Measurements from ENCODE around the gene ITPR1.

Gene ITPR1

GRCh38 chr3:4746241-4746958 is 253.3 kb downstream of the ITPR1 start:
- no peak overlapping the region for H3K4me3 ChIP-seq (replicated peaks; ENCODE audit: low read depth, low read length)
- no peak for DNase-seq (ENCODE audit: extremely low read depth, low read depth)

GRCh38 chr3:4748127-4748526 is 255.0 kb downstream of the ITPR1 start:
- H3K4me3 ChIP-seq (replicated peaks; ENCODE audit: low read depth, low read length) = no peak overlapping the region
- TF ChIP-seq, protein P1, sequence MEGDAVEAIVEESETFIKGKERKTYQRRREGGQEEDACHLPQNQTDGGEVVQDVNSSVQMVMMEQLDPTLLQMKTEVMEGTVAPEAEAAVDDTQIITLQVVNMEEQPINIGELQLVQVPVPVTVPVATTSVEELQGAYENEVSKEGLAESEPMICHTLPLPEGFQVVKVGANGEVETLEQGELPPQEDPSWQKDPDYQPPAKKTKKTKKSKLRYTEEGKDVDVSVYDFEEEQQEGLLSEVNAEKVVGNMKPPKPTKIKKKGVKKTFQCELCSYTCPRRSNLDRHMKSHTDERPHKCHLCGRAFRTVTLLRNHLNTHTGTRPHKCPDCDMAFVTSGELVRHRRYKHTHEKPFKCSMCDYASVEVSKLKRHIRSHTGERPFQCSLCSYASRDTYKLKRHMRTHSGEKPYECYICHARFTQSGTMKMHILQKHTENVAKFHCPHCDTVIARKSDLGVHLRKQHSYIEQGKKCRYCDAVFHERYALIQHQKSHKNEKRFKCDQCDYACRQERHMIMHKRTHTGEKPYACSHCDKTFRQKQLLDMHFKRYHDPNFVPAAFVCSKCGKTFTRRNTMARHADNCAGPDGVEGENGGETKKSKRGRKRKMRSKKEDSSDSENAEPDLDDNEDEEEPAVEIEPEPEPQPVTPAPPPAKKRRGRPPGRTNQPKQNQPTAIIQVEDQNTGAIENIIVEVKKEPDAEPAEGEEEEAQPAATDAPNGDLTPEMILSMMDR (IDR thresholded peaks at IDR 0.05; ENCODE audit: low read depth, low read length, missing control alignments) = no peak
- DNase-seq (ENCODE audit: extremely low read depth, low read depth) = no peak

More at GRCh38 chr3:4746241-4746958, 253.3 kb downstream of the ITPR1 start:
- TF ChIP-seq, protein P1 (IDR thresholded peaks at IDR 0.05; ENCODE audit: low read depth, low read length, missing control alignments) = no peak

GRCh38 chr3:4748701-4749378 is 255.7 kb downstream of the ITPR1 start:
- H3K4me3 ChIP-seq (replicated peaks; ENCODE audit: low read depth, low read length) = no peak overlapping the region
- no peak for DNase-seq (ENCODE audit: extremely low read depth, low read depth)
- TF ChIP-seq, protein P1 (IDR thresholded peaks at IDR 0.05; ENCODE audit: low read depth, low read length, missing control alignments) = no peak

DNA sequence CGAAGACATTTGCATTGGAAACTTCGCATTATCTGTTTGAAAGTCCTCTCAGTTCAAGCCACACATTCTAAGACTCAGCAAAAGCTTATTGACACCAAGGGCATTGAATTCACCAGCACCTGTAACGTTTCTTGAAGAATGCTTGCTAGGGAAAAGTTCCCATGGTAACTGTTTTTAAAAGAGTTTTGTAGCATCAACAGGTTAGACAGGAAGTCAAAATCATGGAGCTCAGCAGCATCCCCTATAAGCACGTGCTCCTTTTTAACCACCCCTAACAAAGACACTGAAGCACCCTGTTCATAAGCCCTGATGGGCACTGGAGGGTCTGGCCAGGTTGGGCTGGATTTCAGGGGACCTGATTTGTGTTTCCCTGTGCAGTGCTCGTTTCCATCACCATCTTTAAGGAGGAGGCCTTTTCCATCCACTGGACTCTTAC is 256.4 kb downstream of the ITPR1 start:
- H3K4me3 ChIP-seq (replicated peaks; ENCODE audit: low read depth, low read length) = no peak overlapping the region
- TF ChIP-seq, protein P1 (IDR thresholded peaks at IDR 0.05; ENCODE audit: low read depth, low read length, missing control alignments) = no peak
- DNase-seq (ENCODE audit: extremely low read depth, low read depth) = no peak

GRCh38 chr3:4750306-4750968 is 257.3 kb downstream of the ITPR1 start:
- TF ChIP-seq, protein P1 (IDR thresholded peaks at IDR 0.05; ENCODE audit: low read depth, low read length, missing control alignments) = no peak
- DNase-seq (ENCODE audit: extremely low read depth, low read depth) = no peak

DNA sequence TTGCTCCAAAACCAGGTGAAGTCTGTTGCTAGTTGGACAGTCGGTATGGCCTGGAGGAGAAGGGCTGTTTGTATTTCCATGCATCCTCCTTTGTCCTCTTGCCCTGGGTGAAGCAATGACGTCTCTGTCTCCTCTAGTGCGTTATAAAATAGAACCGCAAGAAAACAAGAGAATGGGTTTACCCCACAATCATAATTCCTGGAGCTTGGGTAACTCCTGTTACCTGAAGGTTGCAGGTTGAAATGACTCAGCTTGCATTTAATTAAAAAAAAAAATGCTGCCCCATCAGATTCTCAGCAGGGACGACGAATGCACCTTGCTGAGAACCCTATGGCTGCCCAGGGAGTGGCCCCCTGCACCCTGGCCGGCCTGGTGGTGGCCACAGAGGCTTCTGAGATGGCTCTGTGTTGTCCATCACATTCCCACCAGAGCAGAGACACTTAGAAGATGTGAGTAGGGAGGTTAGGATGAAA is 257.9 kb downstream of the ITPR1 start:
- TF ChIP-seq, protein P1 (IDR thresholded peaks at IDR 0.05; ENCODE audit: low read depth, low read length, missing control alignments) = no peak
- DNase-seq (ENCODE audit: extremely low read depth, low read depth) = no peak
- H3K4me3 ChIP-seq (replicated peaks; ENCODE audit: low read depth, low read length) = no peak overlapping the region

More at GRCh38 chr3:4750306-4750968, 257.3 kb downstream of the ITPR1 start:
- H3K4me3 ChIP-seq (replicated peaks; ENCODE audit: low read depth, low read length) = no peak overlapping the region

All from HFF-Myc (cell line).